Measurements from ENCODE around the gene APOL1.

APOL1 gene

GRCh38 chr22:36291831-36292740 lies 39.2 kb downstream of the APOL1 start:
- no peak for DNase-seq (ENCODE audit: low read depth in 3 of 3)

GRCh38 chr22:36292823-36293530 lies 40.0 kb downstream of the APOL1 start:
- DNase-seq (ENCODE audit: low read depth in 3 of 3): no peak

- no peak for DNase-seq (ENCODE audit: low read depth in 3 of 3)
Observed at GRCh38 chr22:36293606-36294292, 40.8 kb downstream of the APOL1 start.

- no peak for DNase-seq (ENCODE audit: low read depth in 3 of 3)
Observed at GRCh38 chr22:36294293-36294620, 41.3 kb downstream of the APOL1 start.

GRCh38 chr22:36294801-36295200 lies 41.9 kb downstream of the APOL1 start:
- no peak for DNase-seq (ENCODE audit: low read depth in 3 of 3)

- DNase-seq (ENCODE audit: low read depth in 3 of 3): no peak
Observed at GRCh38 chr22:36295247-36295646, 42.3 kb downstream of the APOL1 start.

- no peak for DNase-seq (ENCODE audit: low read depth in 3 of 3)
Observed at GRCh38 chr22:36296690-36297089, 43.8 kb downstream of the APOL1 start.

GRCh38 chr22:36297568-36297967 lies 44.6 kb downstream of the APOL1 start:
- no peak for DNase-seq (ENCODE audit: low read depth in 3 of 3)

- no peak for DNase-seq (ENCODE audit: low read depth in 3 of 3)
Observed at GRCh38 chr22:36298118-36298517, 45.2 kb downstream of the APOL1 start.

GRCh38 chr22:36298601-36299000 lies 45.7 kb downstream of the APOL1 start:
- no peak for DNase-seq (ENCODE audit: low read depth in 3 of 3)

- DNase-seq (ENCODE audit: low read depth in 3 of 3): no peak
Observed at GRCh38 chr22:36299295-36299694, 46.4 kb downstream of the APOL1 start.

- no peak for DNase-seq (ENCODE audit: low read depth in 3 of 3)
Observed at GRCh38 chr22:36299911-36300310, 47.0 kb downstream of the APOL1 start.

- DNase-seq (ENCODE audit: low read depth in 3 of 3): no peak
Observed at GRCh38 chr22:36300396-36301212, 47.7 kb downstream of the APOL1 start.

- peak; percentile 67 to 72 (median 68) for DNase-seq (ENCODE audit: low read depth in 3 of 3)
Observed at GRCh38 chr22:36301384-36301828, 48.5 kb downstream of the APOL1 start.

- DNase-seq (ENCODE audit: low read depth in 3 of 3): no peak
Observed at GRCh38 chr22:36301851-36302250, 48.9 kb downstream of the APOL1 start.

GRCh38 chr22:36302439-36303114 lies 49.6 kb downstream of the APOL1 start:
- no peak for DNase-seq (ENCODE audit: low read depth in 3 of 3)

GRCh38 chr22:36303115-36303467 lies 50.2 kb downstream of the APOL1 start:
- no peak for DNase-seq (ENCODE audit: low read depth in 3 of 3)

- no peak for DNase-seq (ENCODE audit: low read depth in 3 of 3)
Observed at GRCh38 chr22:36303874-36304273, 50.9 kb downstream of the APOL1 start.

- no peak for DNase-seq (ENCODE audit: low read depth in 3 of 3)
Observed at GRCh38 chr22:36304429-36304828, 51.5 kb downstream of the APOL1 start.

- DNase-seq (ENCODE audit: low read depth in 3 of 3): no peak
Observed at GRCh38 chr22:36305813-36306212, 52.9 kb downstream of the APOL1 start.

- no peak for DNase-seq (ENCODE audit: low read depth in 3 of 3)
Observed at GRCh38 chr22:36306227-36306626, 53.3 kb downstream of the APOL1 start.

Data from stimulated activated CD4-positive, alpha-beta T cell treated with anti-CD3 and anti-CD28 coated beads, TNF-alpha, amount 100 ng/mL, for 4 hours (primary cell).